ENCODE measurements around the gene SLC6A6. TPM values are rescaled to one million over a fixed set of nuclear protein-coding genes. Genes with fewer than 3 reads are reported as not detected.

The SLC6A6 gene
- total and polyA plus RNA-seq, 2 experiments from 2014 or later: 27.5 to 150 TPM

DNA sequence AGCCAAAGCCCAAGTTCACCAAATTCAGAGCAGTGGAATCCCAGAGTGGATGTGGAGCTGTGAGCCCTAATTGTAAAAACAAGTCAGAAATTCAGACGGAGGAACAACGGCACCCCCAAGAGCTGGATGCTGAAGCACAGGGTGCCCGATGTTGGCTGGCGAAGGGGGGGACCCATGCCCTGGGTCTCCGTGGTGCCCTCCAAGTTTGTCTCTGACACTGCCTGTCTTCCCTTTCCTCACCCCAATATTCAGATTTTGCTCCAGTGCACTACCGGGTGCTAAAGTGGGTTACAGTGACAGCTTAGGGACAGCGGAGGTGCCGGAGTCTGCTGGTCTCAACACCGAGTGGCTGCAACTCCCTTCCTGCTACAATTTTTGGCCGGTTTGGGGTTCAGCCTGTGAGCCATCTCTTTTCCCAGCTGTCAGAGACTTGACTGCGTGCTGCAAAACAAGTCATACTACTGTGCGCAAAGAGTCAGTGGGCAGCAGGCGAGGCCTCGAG, 131.1 kb downstream of the SLC6A6 start (continued):
- TF ChIP-seq, protein P1, sequence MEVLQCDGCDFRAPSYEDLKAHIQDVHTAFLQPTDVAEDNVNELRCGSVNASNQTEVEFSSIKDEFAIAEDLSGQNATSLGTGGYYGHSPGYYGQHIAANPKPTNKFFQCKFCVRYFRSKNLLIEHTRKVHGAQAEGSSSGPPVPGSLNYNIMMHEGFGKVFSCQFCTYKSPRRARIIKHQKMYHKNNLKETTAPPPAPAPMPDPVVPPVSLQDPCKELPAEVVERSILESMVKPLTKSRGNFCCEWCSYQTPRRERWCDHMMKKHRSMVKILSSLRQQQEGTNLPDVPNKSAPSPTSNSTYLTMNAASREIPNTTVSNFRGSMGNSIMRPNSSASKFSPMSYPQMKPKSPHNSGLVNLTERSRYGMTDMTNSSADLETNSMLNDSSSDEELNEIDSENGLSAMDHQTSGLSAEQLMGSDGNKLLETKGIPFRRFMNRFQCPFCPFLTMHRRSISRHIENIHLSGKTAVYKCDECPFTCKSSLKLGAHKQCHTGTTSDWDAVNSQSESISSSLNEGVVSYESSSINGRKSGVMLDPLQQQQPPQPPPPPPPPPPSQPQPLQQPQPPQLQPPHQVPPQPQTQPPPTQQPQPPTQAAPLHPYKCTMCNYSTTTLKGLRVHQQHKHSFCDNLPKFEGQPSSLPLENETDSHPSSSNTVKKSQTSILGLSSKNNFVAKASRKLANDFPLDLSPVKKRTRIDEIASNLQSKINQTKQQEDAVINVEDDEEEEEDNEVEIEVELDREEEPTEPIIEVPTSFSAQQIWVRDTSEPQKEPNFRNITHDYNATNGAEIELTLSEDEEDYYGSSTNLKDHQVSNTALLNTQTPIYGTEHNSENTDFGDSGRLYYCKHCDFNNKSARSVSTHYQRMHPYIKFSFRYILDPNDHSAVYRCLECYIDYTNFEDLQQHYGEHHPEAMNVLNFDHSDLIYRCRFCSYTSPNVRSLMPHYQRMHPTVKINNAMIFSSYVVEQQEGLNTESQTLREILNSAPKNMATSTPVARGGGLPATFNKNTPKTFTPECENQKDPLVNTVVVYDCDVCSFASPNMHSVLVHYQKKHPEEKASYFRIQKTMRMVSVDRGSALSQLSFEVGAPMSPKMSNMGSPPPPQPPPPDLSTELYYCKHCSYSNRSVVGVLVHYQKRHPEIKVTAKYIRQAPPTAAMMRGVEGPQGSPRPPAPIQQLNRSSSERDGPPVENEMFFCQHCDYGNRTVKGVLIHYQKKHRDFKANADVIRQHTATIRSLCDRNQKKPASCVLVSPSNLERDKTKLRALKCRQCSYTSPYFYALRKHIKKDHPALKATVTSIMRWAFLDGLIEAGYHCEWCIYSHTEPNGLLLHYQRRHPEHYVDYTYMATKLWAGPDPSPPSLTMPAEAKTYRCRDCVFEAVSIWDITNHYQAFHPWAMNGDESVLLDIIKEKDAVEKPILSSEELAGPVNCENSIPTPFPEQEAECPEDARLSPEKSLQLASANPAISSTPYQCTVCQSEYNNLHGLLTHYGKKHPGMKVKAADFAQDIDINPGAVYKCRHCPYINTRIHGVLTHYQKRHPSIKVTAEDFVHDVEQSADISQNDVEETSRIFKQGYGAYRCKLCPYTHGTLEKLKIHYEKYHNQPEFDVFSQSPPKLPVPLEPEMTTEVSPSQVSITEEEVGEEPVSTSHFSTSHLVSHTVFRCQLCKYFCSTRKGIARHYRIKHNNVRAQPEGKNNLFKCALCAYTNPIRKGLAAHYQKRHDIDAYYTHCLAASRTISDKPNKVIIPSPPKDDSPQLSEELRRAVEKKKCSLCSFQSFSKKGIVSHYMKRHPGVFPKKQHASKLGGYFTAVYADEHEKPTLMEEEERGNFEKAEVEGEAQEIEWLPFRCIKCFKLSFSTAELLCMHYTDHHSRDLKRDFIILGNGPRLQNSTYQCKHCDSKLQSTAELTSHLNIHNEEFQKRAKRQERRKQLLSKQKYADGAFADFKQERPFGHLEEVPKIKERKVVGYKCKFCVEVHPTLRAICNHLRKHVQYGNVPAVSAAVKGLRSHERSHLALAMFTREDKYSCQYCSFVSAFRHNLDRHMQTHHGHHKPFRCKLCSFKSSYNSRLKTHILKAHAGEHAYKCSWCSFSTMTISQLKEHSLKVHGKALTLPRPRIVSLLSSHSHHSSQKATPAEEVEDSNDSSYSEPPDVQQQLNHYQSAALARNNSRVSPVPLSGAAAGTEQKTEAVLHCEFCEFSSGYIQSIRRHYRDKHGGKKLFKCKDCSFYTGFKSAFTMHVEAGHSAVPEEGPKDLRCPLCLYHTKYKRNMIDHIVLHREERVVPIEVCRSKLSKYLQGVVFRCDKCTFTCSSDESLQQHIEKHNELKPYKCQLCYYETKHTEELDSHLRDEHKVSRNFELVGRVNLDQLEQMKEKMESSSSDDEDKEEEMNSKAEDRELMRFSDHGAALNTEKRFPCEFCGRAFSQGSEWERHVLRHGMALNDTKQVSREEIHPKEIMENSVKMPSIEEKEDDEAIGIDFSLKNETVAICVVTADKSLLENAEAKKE (CRISPR knock-in tag; IDR thresholded peaks at IDR 0.05): no peak
- no peak for TF ChIP-seq STAT1 (IDR thresholded peaks at IDR 0.05; ENCODE audit: unreplicated experiment)

GRCh38 chr3:14534516-14535191, 132.2 kb downstream of the SLC6A6 start:
- Histone ChIP-seq H3K4me1 (ENCODE audit: insufficient read depth) (peaks cover 48% of the 10 kb centered on the region), H3K79me2 (replicated peaks; ENCODE audit: insufficient read depth) (no peaks in the 10 kb centered on the region), H3K27me3 (ENCODE audit: insufficient read depth) (no peaks in the 10 kb centered on the region), H3K27ac (ENCODE audit: low read depth) (peak overlapping the region; percentile 46; the same call in 1 of the 2 replicates), H3K36me3 (ENCODE audit: insufficient read depth) (no peaks in the 10 kb centered on the region), H3K4me2 (peak overlapping the region; percentile 60), H3K9me2 (ENCODE audit: insufficient read depth) (no peaks in the 10 kb centered on the region), H3F3A (replicated peaks; ENCODE audit: low read depth) (peaks cover 21% of the 10 kb centered on the region; the same call in 1 of the 2 replicates), H2AFZ (no peak overlapping the region), H3K4me3 (peak overlapping the region; percentile 34), H4K20me1 (replicated peaks; ENCODE audit: insufficient read depth) (no peaks in the 10 kb centered on the region)
- Mint-ChIP-seq H3K4me3 (peak overlapping the region; percentile 62), H3K9me3 (peaks cover 4% of the 10 kb centered on the region; the same call in 1 of the 3 replicates), H3K27ac (peak overlapping the region; percentile 73; the same call in 1 of the 2 replicates), H3K27me3 (ENCODE audit: insufficient read depth, low read depth, poor library complexity) (peaks cover 9% of the 10 kb centered on the region), H3K36me3 (ENCODE audit: low read depth) (peaks cover 2% of the 10 kb centered on the region; the same call in 1 of the 3 replicates), H3K4me1 (peaks cover 59% of the 10 kb centered on the region)
- peak; percentile 78 for ATAC-seq
- TF ChIP-seq JUNB (IDR thresholded peaks at IDR 0.05; ENCODE audit: unreplicated experiment) (no peak), NANOG (IDR thresholded peaks at IDR 0.05; ENCODE audit: borderline replicate concordance) (no peak)
- TF ChIP-seq, protein P2, sequence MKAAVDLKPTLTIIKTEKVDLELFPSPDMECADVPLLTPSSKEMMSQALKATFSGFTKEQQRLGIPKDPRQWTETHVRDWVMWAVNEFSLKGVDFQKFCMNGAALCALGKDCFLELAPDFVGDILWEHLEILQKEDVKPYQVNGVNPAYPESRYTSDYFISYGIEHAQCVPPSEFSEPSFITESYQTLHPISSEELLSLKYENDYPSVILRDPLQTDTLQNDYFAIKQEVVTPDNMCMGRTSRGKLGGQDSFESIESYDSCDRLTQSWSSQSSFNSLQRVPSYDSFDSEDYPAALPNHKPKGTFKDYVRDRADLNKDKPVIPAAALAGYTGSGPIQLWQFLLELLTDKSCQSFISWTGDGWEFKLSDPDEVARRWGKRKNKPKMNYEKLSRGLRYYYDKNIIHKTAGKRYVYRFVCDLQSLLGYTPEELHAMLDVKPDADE (IDR thresholded peaks at IDR 0.05): no peak
- TF ChIP-seq, protein P1 (CRISPR knock-in tag; IDR thresholded peaks at IDR 0.05): peak; percentile 56; the same call in 1 of the 2 replicates
- peak; percentile 76 for DNase-seq (ENCODE audit: low spot score)

Measured in GM23338 (cell line).